Effector memory CD8-positive, alpha-beta T cell (primary cell): ENCODE results near the gene CASKIN1.

ENCODE experiments used
- ATAC-seq: fragments of 150-1000 bp; cut with Tn5 transposase; replicated peaks from 2 replicates; pipeline ENCODE4 v1.10.0; 2021; ENCODE audit warnings: mild to moderate bottlenecking, moderate library complexity
- DNase-seq, 3 experiments: peaks; one replicate each; pipeline ENCODE4 v3.0.0; 2021
- H3K27ac Mint-ChIP-seq, 2 donors: one replicate each; pipeline ENCODE4 v1.8.0; 2022; ENCODE audit warnings: mild to moderate bottlenecking in 2 of 2, mixed read lengths in 2 of 2, moderate library complexity in 2 of 2
- H3K27me3 Mint-ChIP-seq, 2 donors: one replicate each; pipeline ENCODE4 v1.8.0; 2022; ENCODE audit warnings: mixed read lengths in 2 of 2
- H3K36me3 Mint-ChIP-seq: one replicate; pipeline ENCODE4 v1.8.0; 2022; ENCODE audit warnings: mild to moderate bottlenecking, moderate library complexity, mixed read lengths; ENCODE audit not compliant: insufficient read depth
- H3K4me1 Mint-ChIP-seq, 2 donors: one replicate each; pipeline ENCODE4 v1.8.0; 2022; ENCODE audit warnings: low read depth in 2 of 2, mixed read lengths in 2 of 2
- H3K4me3 Mint-ChIP-seq, 2 donors: one replicate each; pipeline ENCODE4 v1.8.0; 2022; ENCODE audit warnings: mild to moderate bottlenecking in 2 of 2, mixed read lengths in 2 of 2, moderate library complexity in 2 of 2
- H3K9me3 Mint-ChIP-seq, 2 donors: one replicate each; pipeline ENCODE4 v1.8.0; 2022; ENCODE audit warnings: mixed read lengths in 2 of 2

CASKIN1 gene

GRCh38 chr16:2178321-2179106 lies 17.9 kb downstream of the CASKIN1 start:
- no peaks in the 10 kb centered on the region for H3K27me3 Mint-ChIP-seq
- no peaks in the 10 kb centered on the region for H3K9me3 Mint-ChIP-seq
- H3K4me3 Mint-ChIP-seq = no peak overlapping the region
- DNase-seq = peak; percentile 19 to 30 (median 25)
- H3K27ac Mint-ChIP-seq = no peak overlapping the region
- H3K4me1 Mint-ChIP-seq = peaks cover 5 to 9% of the 10 kb centered on the region in 2 donors
- H3K36me3 Mint-ChIP-seq = peaks cover 10% of the 10 kb centered on the region
- ATAC-seq = peak; percentile 79

GRCh38 chr16:2177561-2177960 lies 18.8 kb downstream of the CASKIN1 start:
- ATAC-seq = no peak
- Mint-ChIP-seq H3K36me3 (peaks cover 10% of the 10 kb centered on the region), H3K9me3 (no peaks in the 10 kb centered on the region), H3K4me1 (peaks cover 5 to 9% of the 10 kb centered on the region in 2 donors), H3K27me3 (no peaks in the 10 kb centered on the region), H3K4me3 (no peak overlapping the region), H3K27ac (no peak overlapping the region)
- DNase-seq = no peak

- H3K27ac Mint-ChIP-seq = no peak overlapping the region
- no peaks in the 10 kb centered on the region for H3K9me3 Mint-ChIP-seq
- no peak overlapping the region for H3K4me3 Mint-ChIP-seq
Observed at GRCh38 chr16:2177101-2177500, 19.3 kb downstream of the CASKIN1 start.

GRCh38 chr16:2176047-2176446 lies 20.4 kb downstream of the CASKIN1 start:
- peaks cover 10% of the 10 kb centered on the region for H3K36me3 Mint-ChIP-seq
- ATAC-seq (no peak), DNase-seq (no peak)
- H3K4me1 Mint-ChIP-seq = peaks cover 0 to 1% of the 10 kb centered on the region in 2 donors
- H3K27ac Mint-ChIP-seq = no peak overlapping the region
- no peak overlapping the region for H3K4me3 Mint-ChIP-seq
- H3K9me3 Mint-ChIP-seq = no peaks in the 10 kb centered on the region
- no peaks in the 10 kb centered on the region for H3K27me3 Mint-ChIP-seq

More at GRCh38 chr16:2177101-2177500, 19.3 kb downstream of the CASKIN1 start:
- ATAC-seq (no peak), DNase-seq (no peak)
- H3K4me1 Mint-ChIP-seq = peaks cover under 1 to 4% of the 10 kb centered on the region in 2 donors
- H3K27me3 Mint-ChIP-seq = no peaks in the 10 kb centered on the region
- peaks cover 10% of the 10 kb centered on the region for H3K36me3 Mint-ChIP-seq

- ATAC-seq = no peak
Observed at GRCh38 chr16:2175454-2175853, 21.0 kb downstream of the CASKIN1 start.

GRCh38 chr16:2174396-2175131 lies 21.8 kb downstream of the CASKIN1 start:
- Mint-ChIP-seq H3K4me3 (no peak overlapping the region), H3K4me1 (peaks cover 0 to 1% of the 10 kb centered on the region in 2 donors), H3K27me3 (no peaks in the 10 kb centered on the region), H3K9me3 (no peaks in the 10 kb centered on the region), H3K36me3 (peaks cover 10% of the 10 kb centered on the region), H3K27ac (no peak overlapping the region)
- DNase-seq = no peak
- ATAC-seq = no peak

More at GRCh38 chr16:2175454-2175853, 21.0 kb downstream of the CASKIN1 start:
- no peaks in the 10 kb centered on the region for H3K9me3 Mint-ChIP-seq
- DNase-seq = no peak
- H3K27ac Mint-ChIP-seq = no peak overlapping the region
- H3K36me3 Mint-ChIP-seq = peaks cover 10% of the 10 kb centered on the region
- peaks cover 0 to 1% of the 10 kb centered on the region in 2 donors for H3K4me1 Mint-ChIP-seq
- H3K4me3 Mint-ChIP-seq = no peak overlapping the region
- no peaks in the 10 kb centered on the region for H3K27me3 Mint-ChIP-seq

GRCh38 chr16:2173916-2174315 lies 22.5 kb downstream of the CASKIN1 start:
- Mint-ChIP-seq H3K4me1 (peaks cover 0 to 1% of the 10 kb centered on the region in 2 donors), H3K9me3 (no peaks in the 10 kb centered on the region), H3K36me3 (peaks cover 10% of the 10 kb centered on the region), H3K4me3 (no peak overlapping the region), H3K27me3 (no peaks in the 10 kb centered on the region), H3K27ac (peak overlapping the region in 1 of 2 donors; percentile 49)
- ATAC-seq = no peak
- DNase-seq = no peak

GRCh38 chr16:2173366-2173765 lies 23.0 kb downstream of the CASKIN1 start:
- Mint-ChIP-seq H3K4me1 (peaks cover 0 to 1% of the 10 kb centered on the region in 2 donors), H3K27ac (peak overlapping the region in 1 of 2 donors; percentile 65), H3K27me3 (no peaks in the 10 kb centered on the region), H3K4me3 (no peak overlapping the region), H3K36me3 (peaks cover 10% of the 10 kb centered on the region), H3K9me3 (no peaks in the 10 kb centered on the region)
- ATAC-seq (no peak), DNase-seq (no peak)

GRCh38 chr16:2172688-2173335 lies 23.6 kb downstream of the CASKIN1 start:
- DNase-seq (no peak), ATAC-seq (no peak)
- Mint-ChIP-seq H3K36me3 (peaks cover 10% of the 10 kb centered on the region), H3K4me1 (peaks cover 0 to 1% of the 10 kb centered on the region in 2 donors), H3K4me3 (no peak overlapping the region), H3K27ac (peak overlapping the region in 1 of 2 donors; percentile 65), H3K27me3 (no peaks in the 10 kb centered on the region), H3K9me3 (no peaks in the 10 kb centered on the region)

- no peak for DNase-seq
- Mint-ChIP-seq H3K4me1 (peaks cover 0 to 1% of the 10 kb centered on the region in 2 donors), H3K9me3 (no peaks in the 10 kb centered on the region), H3K36me3 (peaks cover 10% of the 10 kb centered on the region), H3K4me3 (no peak overlapping the region), H3K27ac (no peak overlapping the region), H3K27me3 (no peaks in the 10 kb centered on the region)
- no peak for ATAC-seq
Observed at GRCh38 chr16:2171601-2172178, 24.7 kb downstream of the CASKIN1 start.

GRCh38 chr16:2170587-2171435 lies 25.6 kb downstream of the CASKIN1 start:
- H3K9me3 Mint-ChIP-seq = no peaks in the 10 kb centered on the region
- peaks cover 8% of the 10 kb centered on the region for H3K36me3 Mint-ChIP-seq
- H3K27me3 Mint-ChIP-seq = no peaks in the 10 kb centered on the region
- DNase-seq = no peak
- H3K27ac Mint-ChIP-seq = no peak overlapping the region
- ATAC-seq = no peak
- H3K4me1 Mint-ChIP-seq = peaks cover 0 to 1% of the 10 kb centered on the region in 2 donors
- no peak overlapping the region for H3K4me3 Mint-ChIP-seq

GRCh38 chr16:2170080-2170479 lies 26.3 kb downstream of the CASKIN1 start:
- Mint-ChIP-seq H3K4me3 (no peak overlapping the region), H3K36me3 (peaks cover 8% of the 10 kb centered on the region), H3K27me3 (no peaks in the 10 kb centered on the region), H3K9me3 (no peaks in the 10 kb centered on the region), H3K27ac (no peak overlapping the region), H3K4me1 (peaks cover 0 to 1% of the 10 kb centered on the region in 2 donors)
- DNase-seq (no peak), ATAC-seq (no peak)
